T-cell (primary cell): ENCODE data around the gene BORCS8. TPM values are rescaled to one million over a fixed set of nuclear protein-coding genes. Genes with fewer than 3 reads are reported as not detected.

Experiments
- ATAC-seq, 4 experiments: fragments of 200-7000 bp in 3 of 4; fragments of 150-1000 bp in 1 of 4; cut with Tn5 transposase; replicated peaks in 1 of 4; 1 replicate in 3 of 4; 2 replicates in 1 of 4; pipeline ENCODE4 v1.10.0; 2021; ENCODE audit warnings: moderate library complexity in 3 of 4, mild to moderate bottlenecking in 2 of 4, moderate number of reproducible peaks in 1 of 4
- CTCF ChIA-PET, 2 donors: fragments of 300-600 bp; sonication (Branson Sonifier 250); formaldehyde crosslinking; loops; one replicate each; lab custom pipeline; 2022; ENCODE audit warnings: antibody characterized with exemption in 2 of 2; lab: Charles Lee
- POLR2A ChIA-PET, 2 donors: fragments of 300-600 bp; sonication (Branson Sonifier 250); formaldehyde crosslinking; loops; one replicate each; lab custom pipeline; 2022; ENCODE audit warnings: antibody characterized with exemption in 2 of 2; lab: Charles Lee
- DNase-seq, 35 experiments: peaks; one replicate each; pipeline versions ENCODE4 v3.0.0 to v3.0.0-alpha.2; 2013 to 2023
- H3K27ac ChIP-seq: one replicate; pipeline ENCODE4 v1.5.1; 2013; ENCODE audit warnings: low read length
- H3K27me3 ChIP-seq, 2 experiments: replicated peaks in 1 of 2; 1 replicate in 1 of 2; 2 replicates in 1 of 2; pipeline versions ENCODE4 v1.6.1 to v1.7.0; 2013; ENCODE audit warnings: low read length in 1 of 2, mixed read lengths in 1 of 2; ENCODE audit not compliant: control insufficient read depth in 2 of 2, insufficient read depth in 2 of 2; ENCODE audit errors: extremely low read depth in 1 of 2
- H3K36me3 ChIP-seq, 2 donors: 1 replicate in 1 of 2; 2 replicates in 1 of 2; pipeline versions ENCODE4 v1.6.1 to v1.7.0; 2013; ENCODE audit warnings: low read length in 1 of 2; ENCODE audit not compliant: control insufficient read depth in 2 of 2, insufficient read depth in 1 of 2; ENCODE audit errors: extremely low read depth in 1 of 2
- H3K4me1 ChIP-seq, 2 experiments: 1 replicate in 1 of 2; 2 replicates in 1 of 2; pipeline versions ENCODE4 v1.6.1 to v1.7.0; 2013; ENCODE audit warnings: low read length in 2 of 2, mixed read lengths in 1 of 2; ENCODE audit not compliant: insufficient read depth in 2 of 2, control insufficient read depth in 1 of 2; ENCODE audit errors: extremely low read depth in 1 of 2
- H3K4me3 ChIP-seq, 2 donors: 1 replicate in 1 of 2; 2 replicates in 1 of 2; pipeline versions ENCODE4 v1.5.1 to v1.7.0; 2013; ENCODE audit warnings: mild to moderate bottlenecking in 2 of 2, low read length in 1 of 2, moderate library complexity in 1 of 2; ENCODE audit not compliant: control insufficient read depth in 1 of 2; ENCODE audit errors: extremely low read depth in 1 of 2
- H3K9me3 ChIP-seq: 2 replicates; pipeline ENCODE4 v1.7.0; 2013
- H3K27ac Mint-ChIP-seq, 2 donors: one replicate each; pipeline ENCODE4 v1.8.0; 2020 to 2021; ENCODE audit warnings: mild to moderate bottlenecking in 2 of 2, mixed read lengths in 2 of 2
- H3K27me3 Mint-ChIP-seq, 2 donors: one replicate each; pipeline ENCODE4 v1.8.0; 2021 to 2022; ENCODE audit warnings: mixed read lengths in 2 of 2
- H3K36me3 Mint-ChIP-seq: one replicate; pipeline ENCODE4 v1.8.0; 2021; ENCODE audit warnings: mixed read lengths
- H3K4me1 Mint-ChIP-seq, 3 donors: one replicate each; pipeline ENCODE4 v1.8.0; 2020 to 2022; ENCODE audit warnings: mixed read lengths in 3 of 3, mild to moderate bottlenecking in 1 of 3
- H3K4me3 Mint-ChIP-seq, 3 donors: one replicate each; pipeline ENCODE4 v1.8.0; 2020 to 2022; ENCODE audit warnings: mild to moderate bottlenecking in 3 of 3, mixed read lengths in 3 of 3, moderate library complexity in 3 of 3
- H3K9me3 Mint-ChIP-seq, 3 donors: one replicate each; pipeline ENCODE4 v1.8.0; 2020 to 2022; ENCODE audit warnings: mixed read lengths in 3 of 3
- WGBS: methylation state at CpG from one replicate; pipeline ENCODE4 v1.1.5; 2013; ENCODE audit warnings: missing lambda C conversion rate; ENCODE audit not compliant: insufficient coverage; 5-methylcytosine and 5-hydroxymethylcytosine counted together
- total RNA-seq, 35 experiments: library from RNA in 6 of 35; stranded (reverse) in 6 of 35; fragments of 120-200 nt in 1 of 35; gene quantifications; one replicate each; pipeline versions ENCODE4 v1.2.1 to v1.2.4 and lab custom pipeline; 2013 to 2026

BORCS8 gene
- total RNA-seq, 5 donors from 2014 or later (not counting 1 experiment from before 2014, with no cell fraction given): 16.5 to 44.3 (median 35.5) TPM

DNA sequence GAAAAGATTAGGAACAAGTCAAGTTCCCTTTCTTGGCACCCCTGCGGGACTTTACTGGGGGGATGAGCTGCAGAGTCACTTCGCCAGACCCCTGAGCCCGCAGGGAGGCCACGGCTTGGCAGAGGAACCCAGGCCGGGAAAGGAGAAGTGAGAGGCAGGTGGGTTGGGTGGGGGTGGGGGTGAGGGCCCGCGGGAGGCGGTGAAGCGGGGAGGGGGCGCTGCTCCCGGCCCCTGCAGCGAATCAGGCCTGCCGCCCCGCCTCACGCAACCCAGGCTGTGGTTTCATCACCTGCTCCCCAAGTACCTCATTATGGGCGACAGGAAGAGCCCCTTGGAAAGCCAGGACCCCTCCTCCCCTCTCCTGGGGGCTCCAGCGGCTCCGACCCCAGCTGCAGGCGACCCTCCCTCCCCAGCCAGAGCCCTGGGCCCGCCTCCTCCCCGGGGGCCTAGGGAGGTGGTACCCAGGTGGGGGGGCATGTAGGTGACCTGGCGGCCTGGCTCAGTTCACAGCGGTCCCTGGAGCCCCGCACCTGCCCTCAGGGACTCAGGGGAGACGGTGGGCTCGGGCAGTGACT lies 31.4 kb downstream of the BORCS8 start:
- DNase-seq: no peak
- ChIA-PET CTCF (interaction anchor here in 1 of 2 donors (0.7 kb wide), 1 partner anchor 1828 kb away, joined by 3 read pairs; no protein-coding TSS in a partner anchor), POLR2A (no interaction called here)
- 72% methylated on average over 6 of the region's 26 CpGs for WGBS
- Mint-ChIP-seq H3K27me3 (no peaks in the 10 kb centered on the region), H3K36me3 (peaks cover 16% of the 10 kb centered on the region), H3K27ac (no peak overlapping the region), H3K4me3 (no peak overlapping the region), H3K4me1 (peaks cover 2 to 7% (median 2%) of the 10 kb centered on the region in 3 donors), H3K9me3 (no peaks in the 10 kb centered on the region)
- no peak overlapping the region for H3K27ac ChIP-seq
- H3K27me3 ChIP-seq: no peaks in the 10 kb centered on the region
- no peak for ATAC-seq
- no peak overlapping the region for H3K4me3 ChIP-seq
- no peaks in the 10 kb centered on the region for H3K9me3 ChIP-seq
- H3K4me1 ChIP-seq: no peaks in the 10 kb centered on the region
- H3K36me3 ChIP-seq: peaks cover 2 to 3% of the 10 kb centered on the region in 2 donors

DNA sequence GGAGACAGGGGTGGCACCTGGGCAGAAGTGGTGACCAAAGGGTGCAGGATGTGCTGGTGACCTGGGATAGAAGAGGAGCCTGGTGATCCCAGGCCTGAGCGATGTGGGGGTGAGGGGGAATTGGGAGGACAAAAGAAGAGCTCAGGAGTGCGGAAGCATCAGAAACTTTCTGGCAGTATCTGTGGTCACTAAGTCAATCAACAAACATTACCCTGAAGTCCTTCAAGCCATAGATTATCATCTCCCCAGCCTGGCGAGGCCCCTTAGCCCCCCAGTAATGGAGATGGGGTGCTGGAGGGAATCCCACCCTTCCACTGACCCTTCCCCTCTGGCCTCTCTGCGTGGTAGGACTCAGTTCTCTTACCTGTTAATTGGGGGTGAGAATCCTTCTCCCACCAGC lies 32.4 kb downstream of the BORCS8 start:
- H3K27me3 Mint-ChIP-seq: no peaks in the 10 kb centered on the region

DNA sequence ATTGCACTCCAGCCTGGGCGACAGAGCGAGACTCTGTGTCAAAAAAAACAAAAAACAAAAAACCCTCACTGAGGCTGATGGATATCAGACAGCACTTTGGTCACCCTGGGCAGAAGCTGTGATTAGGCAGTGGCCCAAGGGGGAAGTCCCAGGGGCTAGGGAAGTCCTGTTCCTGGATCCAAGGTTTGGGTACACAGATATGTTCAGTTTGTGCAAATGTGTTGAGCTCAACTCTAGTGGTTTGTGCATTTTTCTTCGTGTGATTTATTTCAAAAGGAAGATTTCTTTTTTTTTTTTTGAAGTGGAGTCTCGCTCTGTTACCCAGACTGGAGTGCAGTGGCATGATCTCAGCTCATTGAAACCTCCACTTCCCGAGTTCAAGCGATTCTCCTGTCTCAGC lies 34.1 kb downstream of the BORCS8 start:
- no peaks in the 10 kb centered on the region for H3K4me1 ChIP-seq
- peaks cover 23% of the 10 kb centered on the region for H3K36me3 Mint-ChIP-seq
- WGBS: 90% methylated on average over 2 of the region's 6 CpGs
- ATAC-seq (no peak), DNase-seq (no peak)
- H3K27ac ChIP-seq: no peak overlapping the region
- no peak overlapping the region for H3K4me3 Mint-ChIP-seq
- ChIA-PET CTCF (interaction anchor here (0.6 to 1.1 kb wide), 3 partner anchors 12 to 68 kb away, joined by 3 to 5 read pairs (median 3); no protein-coding TSS in a partner anchor), POLR2A (no interaction called here)
- H3K27me3 Mint-ChIP-seq: no peaks in the 10 kb centered on the region
- peaks cover 2 to 7% (median 2%) of the 10 kb centered on the region in 3 donors for H3K4me1 Mint-ChIP-seq
- no peaks in the 10 kb centered on the region for H3K27me3 ChIP-seq
- peaks cover 3 to 4% of the 10 kb centered on the region in 2 donors for H3K36me3 ChIP-seq
- H3K9me3 ChIP-seq: no peaks in the 10 kb centered on the region
- no peaks in the 10 kb centered on the region for H3K9me3 Mint-ChIP-seq
- H3K4me3 ChIP-seq: no peak overlapping the region
- no peak overlapping the region for H3K27ac Mint-ChIP-seq

More for the DNA sequence above, 32.4 kb downstream of the BORCS8 start:
- ChIA-PET POLR2A (no interaction called here), CTCF (interaction anchor here in 1 of 2 donors (0.6 to 0.7 kb wide), 4 partner anchors 18 to 1829 kb away, joined by 3 to 6 read pairs (median 4); no protein-coding TSS in a partner anchor)
- WGBS: no CpG with 5 or more reads among the region's 4 CpGs
- Mint-ChIP-seq H3K4me3 (no peak overlapping the region), H3K36me3 (peaks cover 23% of the 10 kb centered on the region), H3K9me3 (no peaks in the 10 kb centered on the region), H3K27ac (no peak overlapping the region), H3K4me1 (peaks cover 2 to 7% (median 2%) of the 10 kb centered on the region in 3 donors)
- Histone ChIP-seq H3K27ac (no peak overlapping the region), H3K4me1 (no peaks in the 10 kb centered on the region), H3K4me3 (no peak overlapping the region), H3K27me3 (no peaks in the 10 kb centered on the region), H3K9me3 (no peaks in the 10 kb centered on the region), H3K36me3 (peaks cover 3 to 4% of the 10 kb centered on the region in 2 donors)
- DNase-seq: no peak
- ATAC-seq: no peak

DNA sequence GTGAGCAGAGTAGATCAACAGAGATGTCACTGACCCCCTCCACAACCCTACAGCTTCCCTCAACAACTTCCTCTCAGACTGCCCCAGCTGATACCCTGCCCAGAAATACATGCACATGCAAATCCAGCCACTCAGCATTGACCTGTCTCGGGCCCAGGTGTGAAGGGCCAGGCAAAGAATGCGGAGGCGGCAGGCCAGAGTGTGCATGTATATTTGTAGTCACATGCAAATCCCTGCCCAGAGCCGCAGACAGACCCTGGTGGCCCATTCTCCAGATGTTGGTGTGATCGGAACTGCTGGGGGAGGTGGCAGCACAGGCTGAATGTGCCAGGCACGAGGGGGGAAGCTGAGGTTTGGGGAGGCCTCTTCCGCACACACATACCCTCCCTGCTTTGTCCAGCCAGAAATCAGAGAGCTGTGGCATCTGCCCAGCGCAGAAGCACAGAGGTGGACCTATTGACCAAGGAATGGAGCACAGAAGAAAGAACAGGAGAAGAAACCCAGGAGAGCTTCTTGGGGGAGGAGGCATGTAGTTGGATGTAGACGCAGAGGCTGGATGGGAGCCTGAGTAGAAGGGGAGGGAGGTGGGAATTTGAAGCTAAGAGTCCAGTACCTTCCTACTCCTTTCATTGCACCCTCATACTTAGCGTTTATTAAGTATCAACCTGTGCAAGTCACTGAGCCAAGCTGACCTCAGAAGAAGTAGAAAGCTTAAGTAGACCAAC lies 36.3 kb downstream of the BORCS8 start:
- Histone ChIP-seq H3K27me3 (no peaks in the 10 kb centered on the region), H3K4me3 (no peak overlapping the region), H3K27ac (no peak overlapping the region), H3K9me3 (no peaks in the 10 kb centered on the region), H3K36me3 (peaks cover 3 to 4% of the 10 kb centered on the region in 2 donors), H3K4me1 (no peaks in the 10 kb centered on the region)
- ChIA-PET POLR2A (no interaction called here), CTCF (interaction anchor here in 1 of 2 donors (1.1 kb wide), 1 partner anchor 1111 kb away, joined by 3 read pairs; no protein-coding TSS in a partner anchor)
- 84% methylated on average over 3 of the region's 10 CpGs for WGBS
- DNase-seq (no peak), ATAC-seq (no peak)
- H3K27me3 Mint-ChIP-seq: no peaks in the 10 kb centered on the region
- no peak overlapping the region for H3K27ac Mint-ChIP-seq
- no peaks in the 10 kb centered on the region for H3K4me1 Mint-ChIP-seq
- H3K9me3 Mint-ChIP-seq: no peaks in the 10 kb centered on the region
- H3K36me3 Mint-ChIP-seq: peaks cover 23% of the 10 kb centered on the region
- no peak overlapping the region for H3K4me3 Mint-ChIP-seq

DNA sequence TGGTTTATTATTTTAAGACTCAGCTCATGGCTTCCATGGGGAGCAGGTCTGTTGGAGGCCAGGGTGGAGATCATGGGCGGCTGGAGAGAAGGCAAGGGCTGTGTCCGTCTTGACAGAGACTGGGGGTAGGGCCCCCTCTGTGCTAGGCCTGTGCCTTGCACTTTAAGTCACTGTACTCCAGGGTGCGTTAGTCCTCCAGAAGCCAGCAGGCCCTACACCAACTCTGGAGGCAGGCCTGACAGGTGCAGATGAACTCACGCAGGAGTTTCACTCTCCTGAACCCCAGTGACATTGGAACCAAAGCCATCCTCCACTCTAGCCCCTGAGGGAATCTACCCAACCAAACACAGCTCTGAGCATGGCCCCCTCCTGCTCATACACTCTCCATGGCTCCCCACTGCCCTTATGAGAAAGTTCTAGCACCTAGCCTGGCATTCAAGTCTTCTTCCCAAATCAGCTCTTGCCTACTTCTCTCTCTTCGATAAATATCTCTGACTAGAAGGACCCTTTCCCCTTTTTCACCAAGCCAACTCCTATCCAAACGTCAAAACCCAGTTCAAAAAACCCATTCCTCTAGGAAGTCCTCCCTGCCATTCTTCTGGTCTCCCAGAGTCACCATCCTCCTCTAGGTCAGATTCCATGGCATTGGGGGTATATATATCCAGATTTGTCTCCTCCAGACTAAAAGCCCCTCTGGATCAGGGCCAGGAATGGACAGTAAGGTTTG lies 37.0 kb downstream of the BORCS8 start:
- no peaks in the 10 kb centered on the region for H3K27me3 ChIP-seq
- Mint-ChIP-seq H3K36me3 (peaks cover 23% of the 10 kb centered on the region), H3K4me1 (no peaks in the 10 kb centered on the region), H3K27me3 (no peaks in the 10 kb centered on the region), H3K9me3 (no peaks in the 10 kb centered on the region), H3K4me3 (no peak overlapping the region), H3K27ac (no peak overlapping the region)
- H3K4me1 ChIP-seq: no peaks in the 10 kb centered on the region
- 100% methylated on average over 3 of the region's 6 CpGs for WGBS
- CTCF ChIA-PET: interaction anchor here in 1 of 2 donors (0.6 kb wide), 1 partner anchor 84 kb away, joined by 3 read pairs; no protein-coding TSS in a partner anchor
- ATAC-seq (no peak), DNase-seq (no peak)
- H3K9me3 ChIP-seq: no peaks in the 10 kb centered on the region
- POLR2A ChIA-PET: no interaction called here
- no peak overlapping the region for H3K4me3 ChIP-seq
- H3K27ac ChIP-seq: no peak overlapping the region
- peaks cover 3 to 4% of the 10 kb centered on the region in 2 donors for H3K36me3 ChIP-seq
